GM18498 (cell line): ENCODE results near the gene MRPL17.

Experiments used
- ATAC-seq: cut with Tn5 transposase; IDR thresholded peaks from one replicate; pipeline ENCODE4 v1.9.1; 2021; ENCODE audit warnings: mild to moderate bottlenecking, moderate library complexity; ENCODE audit not compliant: unreplicated experiment

MRPL17 gene

GRCh38 chr11:6655020-6655789 is 27.9 kb downstream of the MRPL17 start:
- ATAC-seq, result no peak

DNA sequence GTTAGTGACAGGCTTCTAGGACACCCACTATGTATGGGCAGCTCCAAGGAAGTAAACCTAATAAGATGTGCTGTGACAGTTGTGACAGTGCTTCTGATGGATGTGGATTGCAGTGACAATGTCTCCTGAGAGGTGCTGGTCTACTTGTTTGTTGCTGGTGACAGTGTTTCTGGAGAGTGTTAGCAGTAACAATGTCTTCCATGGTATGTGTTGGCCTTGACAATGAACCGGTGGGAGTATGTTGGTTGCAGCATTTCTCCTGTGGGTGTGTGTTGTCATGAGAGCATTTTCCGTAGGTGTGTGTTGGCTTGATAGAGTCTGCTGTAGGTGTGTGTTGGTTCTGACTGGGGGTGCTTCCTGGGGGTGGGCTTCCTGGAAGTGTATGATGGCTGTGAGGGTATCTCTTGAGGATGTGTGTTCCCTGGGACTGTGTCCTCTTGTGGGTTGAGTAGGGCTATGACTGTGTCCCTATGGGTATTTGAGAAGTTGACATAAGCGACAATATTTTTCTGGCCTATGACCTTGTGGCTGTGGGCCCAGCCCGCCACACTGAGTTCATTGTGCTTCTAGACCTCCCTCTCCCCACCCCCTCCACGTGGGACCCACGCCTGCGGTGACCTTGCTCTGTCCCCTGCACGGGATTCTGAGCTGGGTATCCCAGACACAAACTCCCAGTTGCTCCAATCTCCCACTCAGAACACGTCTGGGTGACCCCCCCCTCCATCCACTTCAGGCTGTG is 28.7 kb downstream of the MRPL17 start:
- no peak for ATAC-seq

- ATAC-seq, result no peak
These were observed 29.5 kb downstream of the MRPL17 start for GRCh38 chr11:6653656-6654055.

DNA sequence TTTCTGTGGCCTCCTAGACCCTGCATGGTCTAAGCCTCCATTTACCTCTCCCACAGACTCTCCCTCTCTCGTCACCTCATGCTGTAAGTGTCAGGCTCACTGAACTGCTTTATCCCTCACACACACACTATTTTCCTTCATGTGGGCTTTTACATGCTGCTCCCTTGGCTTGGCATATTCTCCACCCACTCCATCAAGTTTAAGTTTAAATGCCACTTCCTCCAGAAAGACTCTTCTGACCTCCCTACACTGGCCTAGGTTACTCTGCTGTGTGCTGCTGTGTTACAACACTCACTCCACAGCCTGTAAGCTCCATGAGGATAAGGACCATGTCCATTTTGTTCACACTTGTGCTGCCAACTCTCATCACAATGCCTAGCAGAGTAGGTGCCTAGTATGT is 30.0 kb downstream of the MRPL17 start:
- ATAC-seq, result no peak

- no peak for ATAC-seq
These were observed 31.0 kb downstream of the MRPL17 start for GRCh38 chr11:6652182-6652581.

- no peak for ATAC-seq
These were observed 32.2 kb downstream of the MRPL17 start for GRCh38 chr11:6650980-6651379.

DNA sequence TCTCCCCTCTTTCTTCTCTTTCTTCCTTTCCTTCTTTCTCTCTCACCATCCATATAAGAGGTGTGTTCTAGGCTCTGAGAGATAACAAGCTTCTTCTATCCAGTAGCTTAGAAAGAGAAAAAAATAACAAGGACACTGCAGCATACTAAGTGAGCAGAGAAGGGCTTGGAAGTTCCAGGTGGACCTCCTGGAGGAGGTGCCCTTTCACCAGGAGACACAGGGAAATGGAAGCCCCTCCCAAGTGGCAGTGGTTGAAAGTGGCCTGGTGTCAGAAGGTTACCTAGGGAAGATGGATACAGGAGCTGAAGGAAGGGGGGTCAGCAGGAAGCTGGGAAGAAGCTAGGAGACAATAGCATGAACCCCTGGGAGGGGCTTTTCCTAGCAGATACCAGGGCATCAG is 33.0 kb downstream of the MRPL17 start:
- ATAC-seq, result no peak

GRCh38 chr11:6648501-6648900 is 34.6 kb downstream of the MRPL17 start:
- no peak for ATAC-seq

GRCh38 chr11:6647836-6648235 is 35.3 kb downstream of the MRPL17 start:
- no peak for ATAC-seq

GRCh38 chr11:6646918-6647679 is 36.0 kb downstream of the MRPL17 start:
- peak; percentile 91 for ATAC-seq

- ATAC-seq, result no peak
These were observed 36.6 kb downstream of the MRPL17 start for GRCh38 chr11:6646576-6646917.

DNA sequence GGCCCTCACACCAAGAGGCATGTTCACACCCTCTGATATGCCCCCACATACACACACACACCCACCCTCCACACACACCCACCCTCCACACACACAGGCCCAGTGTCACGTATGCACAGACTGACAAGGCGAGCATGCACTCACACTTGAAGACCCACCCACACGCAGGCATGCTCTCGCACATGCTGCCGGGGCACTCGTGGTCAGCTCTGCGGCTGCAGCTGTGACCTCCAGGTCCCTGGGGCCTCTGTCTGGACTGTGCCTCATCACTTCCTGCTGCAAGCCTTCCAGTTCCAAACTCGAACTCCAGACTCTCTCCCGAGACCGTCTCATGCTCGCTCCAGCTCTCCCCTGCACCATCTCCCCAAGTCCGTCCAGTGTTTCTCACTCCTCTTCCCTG is 37.1 kb downstream of the MRPL17 start:
- no peak for ATAC-seq

DNA sequence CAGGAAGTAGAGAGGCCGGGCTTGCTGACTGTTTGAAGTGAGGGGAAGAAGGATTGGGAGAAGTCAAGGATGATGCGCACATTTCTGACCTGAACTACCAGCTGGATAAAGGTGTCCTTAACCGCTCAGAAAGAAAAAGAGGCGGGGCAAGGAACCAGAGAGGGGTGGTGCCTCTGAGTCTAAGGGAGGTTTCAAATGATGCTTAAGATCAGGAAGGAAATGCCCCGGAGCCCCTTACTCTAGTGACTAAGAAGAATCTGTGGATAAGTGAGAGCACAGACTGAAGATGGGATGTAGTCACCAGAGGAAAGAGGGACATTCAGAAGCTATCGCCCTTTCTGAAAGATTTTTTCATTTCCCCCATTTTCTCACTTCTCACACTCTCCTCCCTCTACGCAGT is 40.2 kb downstream of the MRPL17 start:
- ATAC-seq, result no peak

DNA sequence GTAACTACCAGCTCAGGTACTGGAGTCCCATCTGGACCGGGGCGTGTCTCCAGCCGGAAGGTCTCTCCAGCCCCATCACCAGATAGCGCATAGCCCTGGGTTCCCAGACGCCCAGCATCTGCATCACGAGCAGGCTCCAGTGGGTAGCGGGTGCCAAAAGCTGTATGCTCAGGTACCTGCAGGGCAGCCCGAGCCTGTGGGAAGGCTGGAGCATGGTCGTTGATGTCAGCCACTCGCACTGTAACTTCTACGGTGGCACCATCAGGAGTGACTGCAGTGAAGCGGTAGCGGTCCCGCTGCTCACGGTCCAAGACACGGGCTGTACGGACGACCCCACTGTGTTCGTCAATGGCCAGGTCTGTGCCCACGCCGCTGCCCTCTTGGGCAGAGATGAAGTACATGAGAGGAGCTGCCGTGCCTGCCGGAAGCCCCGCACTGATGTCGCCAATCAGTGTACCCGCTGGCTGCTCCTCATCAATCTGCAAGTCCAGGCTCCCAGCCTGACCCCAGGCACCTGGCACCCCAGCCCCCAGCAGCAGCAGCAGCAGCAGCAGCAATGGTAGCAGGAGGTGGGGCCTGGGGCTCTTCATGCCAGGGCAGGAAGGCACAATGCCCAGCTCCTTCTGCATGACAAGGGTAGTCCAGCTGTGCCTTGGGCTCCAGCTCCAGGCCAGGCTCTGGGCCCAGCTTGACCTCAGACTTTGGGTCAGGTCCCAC is 42.0 kb downstream of the MRPL17 start:
- ATAC-seq, result no peak

- ATAC-seq, result no peak
These were observed 42.8 kb downstream of the MRPL17 start for GRCh38 chr11:6640036-6640984.

- ATAC-seq, result no peak
These were observed 44.7 kb downstream of the MRPL17 start for GRCh38 chr11:6638429-6638828.

DNA sequence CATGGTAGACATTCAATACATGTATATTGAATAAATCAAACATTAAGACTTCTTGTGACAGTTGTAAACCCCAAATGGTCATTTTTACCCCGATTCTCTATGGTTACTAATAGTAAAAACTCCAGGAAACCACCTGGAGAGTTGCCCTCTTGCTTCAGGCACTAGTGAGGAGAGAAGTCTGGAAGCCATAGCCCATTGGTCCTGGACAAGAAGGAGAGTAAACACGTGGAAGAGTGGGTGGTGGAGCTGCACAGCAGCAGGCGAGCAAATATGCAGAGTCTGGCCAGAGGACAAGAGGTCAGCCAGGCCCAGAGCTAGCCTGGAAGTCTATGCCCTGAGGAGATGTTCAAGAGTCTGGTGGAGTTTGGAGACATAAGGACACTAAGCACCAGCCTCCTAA is 45.3 kb downstream of the MRPL17 start:
- no peak for ATAC-seq

DNA sequence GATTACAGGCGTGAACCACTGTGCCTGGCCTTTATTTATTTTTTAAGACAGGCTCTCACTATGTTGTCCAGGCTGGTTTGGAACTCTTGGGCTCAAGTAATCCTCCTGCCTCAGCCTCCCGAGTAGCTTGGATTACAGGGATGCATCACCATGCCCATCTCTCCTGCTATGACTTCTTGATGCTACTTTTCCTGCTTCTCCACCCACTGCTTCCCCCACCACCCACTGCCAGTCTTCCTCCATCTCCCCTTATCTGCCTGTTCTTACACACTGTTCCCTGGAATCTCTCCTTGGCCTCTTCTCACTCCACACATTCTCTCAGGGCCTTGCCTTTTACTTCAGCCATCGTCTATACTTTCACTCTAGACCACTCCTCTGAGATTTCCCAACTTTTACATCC is 46.7 kb downstream of the MRPL17 start:
- no peak for ATAC-seq

GRCh38 chr11:6635082-6635932 is 47.8 kb downstream of the MRPL17 start:
- no peak for ATAC-seq
